HFFc6 (cell line): ENCODE results near the gene KRT8. TPM values are rescaled to one million over a fixed set of nuclear protein-coding genes. Genes with fewer than 3 reads are reported as not detected.

Experiments used
- DNase-seq: peaks from one replicate; pipeline ENCODE4 v3.0.0-alpha.2; 2018
- H3K27ac Mint-ChIP-seq: 2 replicates; pipeline ENCODE4 v1.8.0; 2020; ENCODE audit warnings: mild to moderate bottlenecking, mixed read lengths
- H3K27me3 Mint-ChIP-seq: 2 replicates; pipeline ENCODE4 v1.8.0; 2021; ENCODE audit warnings: mild to moderate bottlenecking, moderate library complexity, mixed read lengths; ENCODE audit not compliant: insufficient read depth
- H3K36me3 Mint-ChIP-seq: 2 replicates; pipeline ENCODE4 v1.8.0; 2021; ENCODE audit warnings: low read depth, mixed read lengths
- H3K4me1 Mint-ChIP-seq: 2 replicates; pipeline ENCODE4 v1.8.0; 2020; ENCODE audit warnings: low read depth, mixed read lengths
- H3K4me3 Mint-ChIP-seq: 2 replicates; pipeline ENCODE4 v1.8.0; 2020; ENCODE audit warnings: mild to moderate bottlenecking, moderate library complexity, mixed read lengths
- H3K9me3 Mint-ChIP-seq: 2 replicates; pipeline ENCODE4 v1.8.0; 2020; ENCODE audit warnings: mild to moderate bottlenecking, mixed read lengths
- CTCF ChIP-seq: fragments of 200-600 bp; sonication (generic); IDR thresholded peaks from 2 replicates; pipeline ENCODE4 v1.5.0; 2021; ENCODE audit warnings: antibody characterized with exemption, mild to moderate bottlenecking
- total RNA-seq, 6 experiments: library from RNA; stranded (reverse); fragmentation: NEBNext Ultra II Directional; extraction: Animal tissue kit (Norgen Biotek cat#: 25700); gene quantifications; 2 replicates in 1 of 6; 3 replicates in 5 of 6; pipeline ENCODE4 v1.2.3, GENCODE V29; 2021

The KRT8 gene
- total RNA-seq, 6 experiments from 2014 or later, result 41.4 to 50.4 (median 44.8) TPM

DNA sequence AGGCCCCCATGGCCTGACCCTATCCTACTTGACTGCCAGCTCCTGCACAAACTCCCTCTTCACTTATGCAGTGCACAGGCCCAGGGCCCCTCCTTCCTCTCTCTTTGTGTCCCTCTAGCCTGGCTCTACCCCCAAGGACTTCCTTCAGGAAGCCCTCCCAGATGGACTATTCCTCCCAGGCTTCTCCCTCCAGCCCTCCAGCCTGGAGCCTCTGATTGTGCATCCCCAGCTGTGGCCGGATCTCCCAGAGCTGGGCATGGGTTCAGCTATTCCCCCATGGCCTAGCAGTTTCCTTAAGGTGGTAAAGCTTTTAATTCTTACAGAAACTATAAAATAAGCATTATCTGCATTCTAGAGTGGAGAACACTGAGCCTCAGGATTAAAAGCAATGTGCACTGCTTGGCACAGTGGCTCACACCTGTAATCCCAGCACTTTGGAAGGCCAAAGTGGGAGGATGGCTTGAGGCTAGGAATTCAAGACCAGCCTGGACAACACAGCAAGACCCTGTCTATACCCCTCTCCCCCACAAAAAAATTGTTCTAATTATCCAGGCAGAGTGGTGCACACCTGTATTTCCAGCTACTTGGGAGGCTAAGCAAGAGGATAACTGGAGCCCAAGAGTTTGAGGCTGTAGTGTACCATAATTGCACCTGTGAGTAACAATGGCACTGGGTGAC lies 16.8 kb upstream of the KRT8 start:
- no peaks in the 10 kb centered on the region for H3K9me3 Mint-ChIP-seq
- peak overlapping the region; percentile 85 for H3K27ac Mint-ChIP-seq
- no peaks in the 10 kb centered on the region for H3K36me3 Mint-ChIP-seq
- TF ChIP-seq CTCF, result no peak
- H3K27me3 Mint-ChIP-seq, result peaks cover 2% of the 10 kb centered on the region; the same call in 1 of the 2 replicates
- no peak for DNase-seq
- H3K4me3 Mint-ChIP-seq, result no peak overlapping the region
- H3K4me1 Mint-ChIP-seq, result peaks cover 36% of the 10 kb centered on the region

DNA sequence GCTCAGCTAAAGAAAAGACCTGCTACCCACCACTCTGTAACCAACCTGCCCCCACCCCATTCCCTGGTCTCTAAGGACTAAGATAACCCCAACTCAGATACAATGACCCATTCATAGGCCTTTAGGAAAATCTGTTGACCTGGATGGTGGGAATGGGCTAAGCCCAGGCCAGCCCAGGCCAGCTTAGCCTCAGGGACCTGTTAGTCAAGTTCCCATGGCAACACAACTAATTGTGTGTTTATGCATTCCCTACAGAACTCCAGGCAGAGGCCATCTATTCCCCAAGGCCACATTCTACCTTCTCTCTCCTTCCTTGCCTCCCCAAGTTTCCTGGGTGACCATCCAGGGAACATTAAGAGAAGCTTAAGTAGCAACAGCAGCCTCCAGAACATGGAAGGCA lies 16.1 kb upstream of the KRT8 start:
- Mint-ChIP-seq H3K4me3 (no peak overlapping the region), H3K27me3 (peaks cover 2% of the 10 kb centered on the region; the same call in 1 of the 2 replicates), H3K36me3 (no peaks in the 10 kb centered on the region), H3K4me1 (peaks cover 29% of the 10 kb centered on the region), H3K9me3 (no peaks in the 10 kb centered on the region), H3K27ac (peak overlapping the region; percentile 85)
- peak; percentile 48 for DNase-seq
- no peak for TF ChIP-seq CTCF

GRCh38 chr12:52918784-52919183 lies 13.9 kb upstream of the KRT8 start:
- H3K9me3 Mint-ChIP-seq, result no peaks in the 10 kb centered on the region
- no peak for TF ChIP-seq CTCF
- DNase-seq, result no peak
- no peak overlapping the region for H3K27ac Mint-ChIP-seq
- peaks cover 2% of the 10 kb centered on the region; the same call in 1 of the 2 replicates for H3K27me3 Mint-ChIP-seq
- no peak overlapping the region for H3K4me3 Mint-ChIP-seq
- H3K36me3 Mint-ChIP-seq, result no peaks in the 10 kb centered on the region
- peaks cover 13% of the 10 kb centered on the region for H3K4me1 Mint-ChIP-seq

DNA sequence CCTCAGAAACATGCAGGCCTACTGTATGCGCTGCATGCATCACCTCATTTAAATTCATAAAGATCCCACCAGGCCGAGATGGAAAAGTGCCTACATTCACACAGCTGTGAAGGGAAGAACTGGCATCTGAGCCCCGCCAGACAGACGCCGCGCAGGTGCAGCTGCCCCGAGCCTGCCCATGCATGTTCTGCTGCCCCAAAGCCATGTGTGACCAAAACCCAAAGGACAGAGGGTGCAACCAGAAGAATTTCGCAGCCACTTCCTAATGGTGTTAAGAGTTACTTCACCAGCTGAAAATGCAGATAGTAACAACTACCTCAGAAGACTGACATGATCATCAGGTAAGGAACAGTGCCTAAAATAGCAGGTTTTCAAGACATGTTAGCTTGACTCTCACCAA lies 13.5 kb upstream of the KRT8 start:
- Mint-ChIP-seq H3K27me3 (peaks cover 2% of the 10 kb centered on the region; the same call in 1 of the 2 replicates), H3K36me3 (no peaks in the 10 kb centered on the region), H3K9me3 (no peaks in the 10 kb centered on the region), H3K4me1 (peaks cover 13% of the 10 kb centered on the region), H3K4me3 (no peak overlapping the region), H3K27ac (no peak overlapping the region)
- TF ChIP-seq CTCF, result no peak
- no peak for DNase-seq

DNA sequence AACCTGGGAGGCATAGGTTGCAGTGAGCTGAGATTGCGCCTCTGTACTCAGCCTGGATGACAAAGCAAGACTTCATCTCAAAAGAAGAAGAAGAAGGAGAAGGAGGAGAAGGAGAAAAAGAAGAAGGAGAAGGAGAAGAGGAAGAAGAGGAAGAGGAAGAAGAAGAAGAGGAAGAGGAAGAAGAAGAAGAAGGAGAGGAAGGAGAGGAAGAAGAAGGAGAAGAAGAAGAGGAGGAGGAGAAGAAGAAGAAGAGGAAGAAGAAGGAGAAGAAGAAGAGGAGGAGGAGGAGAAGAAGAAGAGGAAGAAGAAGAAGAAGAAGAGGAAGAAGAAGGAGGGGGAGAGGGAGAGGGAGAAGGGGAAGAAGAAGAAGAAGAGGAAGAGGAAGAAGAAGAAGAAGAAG lies 12.9 kb upstream of the KRT8 start:
- Mint-ChIP-seq H3K27ac (no peak overlapping the region), H3K4me1 (peaks cover 13% of the 10 kb centered on the region), H3K27me3 (peaks cover 2% of the 10 kb centered on the region; the same call in 1 of the 2 replicates), H3K4me3 (no peak overlapping the region), H3K9me3 (no peaks in the 10 kb centered on the region), H3K36me3 (no peaks in the 10 kb centered on the region)
- TF ChIP-seq CTCF, result no peak
- DNase-seq, result no peak
